Measurements from ENCODE around the gene ABHD16A. TPM values are rescaled to one million over a fixed set of nuclear protein-coding genes. Genes with fewer than 3 reads are reported as not detected.
A peak's percentile ranks its signal among the peaks of the same experiment; 100 is the strongest.

The ABHD16A gene
- total RNA-seq, 1 donor from 2014 or later, result 96.9 TPM

- H3K36me3 Mint-ChIP-seq (ENCODE audit: insufficient read depth), result peaks cover 47% of the 10 kb centered on the region
- H3K4me3 Mint-ChIP-seq (ENCODE audit: low read depth), result peak overlapping the region; percentile 98
- peak; percentile 90 for DNase-seq (ENCODE audit: low spot score, unreplicated experiment)
- no peaks in the 10 kb centered on the region for H3K9me3 Mint-ChIP-seq (ENCODE audit: low read depth)
- no peaks in the 10 kb centered on the region for H3K27me3 Mint-ChIP-seq
- TF ChIP-seq CTCF (IDR thresholded peaks at IDR 0.05; ENCODE audit: unreplicated experiment), result no peak
- peak overlapping the region; percentile 96 for H3K27ac Mint-ChIP-seq
- H3K4me1 Mint-ChIP-seq (ENCODE audit: low read depth), result peaks cover 27% of the 10 kb centered on the region
Observed at GRCh38 chr6:31729979-31730630, 27.0 kb upstream of the ABHD16A start.

GRCh38 chr6:31729515-31729978 is 26.4 kb upstream of the ABHD16A start:
- H3K36me3 Mint-ChIP-seq (ENCODE audit: insufficient read depth), result peaks cover 50% of the 10 kb centered on the region
- peak overlapping the region; percentile 98 for H3K4me3 Mint-ChIP-seq (ENCODE audit: low read depth)
- TF ChIP-seq CTCF (IDR thresholded peaks at IDR 0.05; ENCODE audit: unreplicated experiment), result peak; percentile 21
- H3K4me1 Mint-ChIP-seq (ENCODE audit: low read depth), result peaks cover 23% of the 10 kb centered on the region
- no peaks in the 10 kb centered on the region for H3K9me3 Mint-ChIP-seq (ENCODE audit: low read depth)
- DNase-seq (ENCODE audit: low spot score, unreplicated experiment), result peak; percentile 75
- peak overlapping the region; percentile 96 for H3K27ac Mint-ChIP-seq
- no peaks in the 10 kb centered on the region for H3K27me3 Mint-ChIP-seq

GRCh38 chr6:31728767-31729514 is 25.8 kb upstream of the ABHD16A start, which contains the start of gene DDAH2:
DDAH2 (minus strand) TSS chr6:31729299; CDS start chr6:31729161, 138 bp downstream.
- H3K4me3 Mint-ChIP-seq (ENCODE audit: low read depth), result peak within 1 kb of the TSS; percentile 98
- DNase-seq (ENCODE audit: low spot score, unreplicated experiment), result no peak
- peak within 1 kb of the TSS; percentile 96 for H3K27ac Mint-ChIP-seq
- H3K36me3 Mint-ChIP-seq (ENCODE audit: insufficient read depth), result peaks cover 54% of the 10 kb centered on the region
- TF ChIP-seq CTCF (IDR thresholded peaks at IDR 0.05; ENCODE audit: unreplicated experiment), result peak; percentile 65
- H3K27me3 Mint-ChIP-seq, result no peaks in the 10 kb centered on the region
- H3K9me3 Mint-ChIP-seq (ENCODE audit: low read depth), result no peaks in the 10 kb centered on the region
- peaks cover 19% of the 10 kb centered on the region for H3K4me1 Mint-ChIP-seq (ENCODE audit: low read depth)

DNA sequence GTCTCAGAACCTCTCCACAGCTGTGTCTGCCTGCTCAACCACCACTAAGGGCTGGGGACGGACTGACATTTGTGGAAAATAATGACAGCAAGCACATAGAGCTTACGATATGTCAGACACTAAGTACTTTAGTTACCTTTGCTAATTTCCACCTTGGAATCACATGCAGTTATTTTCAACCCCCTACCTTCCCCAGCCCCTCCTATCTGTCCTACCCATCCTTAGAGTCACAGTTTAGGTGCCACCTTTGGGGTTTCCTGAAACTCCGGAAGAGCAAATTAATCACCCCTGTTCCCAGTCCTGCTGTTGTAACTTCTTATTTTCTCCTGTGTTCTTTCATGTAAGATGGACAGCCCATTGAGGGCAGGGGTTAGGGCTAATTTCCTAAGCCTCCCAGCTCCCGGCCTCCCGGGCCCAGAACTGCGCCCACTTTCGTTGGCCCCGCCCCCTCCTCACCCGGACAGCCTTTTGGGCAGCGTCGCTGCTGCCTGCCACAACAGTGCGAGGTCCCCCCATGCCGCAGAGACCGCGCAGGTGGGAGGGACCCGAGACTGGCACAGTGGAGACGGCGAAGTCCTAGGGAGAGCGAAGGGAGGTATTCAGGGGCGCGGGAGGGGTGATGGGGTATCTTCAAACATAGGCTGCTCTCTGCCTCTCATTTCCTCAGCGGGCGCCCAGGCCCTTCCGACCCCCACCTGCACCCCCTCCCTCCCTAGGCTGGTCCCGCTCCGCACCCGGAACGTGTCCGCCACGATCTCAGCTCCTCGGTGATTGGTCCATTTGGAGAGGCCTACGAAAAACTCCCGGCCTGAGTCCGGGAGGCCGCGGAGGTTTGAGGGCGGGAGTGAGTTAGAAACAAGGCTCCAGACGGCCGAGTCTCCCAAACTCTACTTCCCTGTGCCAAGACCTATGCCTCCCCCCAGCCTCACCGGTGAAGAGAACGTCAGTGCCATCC is 24.9 kb upstream of the ABHD16A start:
- Mint-ChIP-seq H3K27ac (peak overlapping the region; percentile 56), H3K4me3 (ENCODE audit: low read depth) (peak overlapping the region; percentile 98), H3K27me3 (no peaks in the 10 kb centered on the region), H3K4me1 (ENCODE audit: low read depth) (peaks cover 14% of the 10 kb centered on the region), H3K9me3 (ENCODE audit: low read depth) (no peaks in the 10 kb centered on the region), H3K36me3 (ENCODE audit: insufficient read depth) (peaks cover 46% of the 10 kb centered on the region)
- no peak for DNase-seq (ENCODE audit: low spot score, unreplicated experiment)
- TF ChIP-seq CTCF (IDR thresholded peaks at IDR 0.05; ENCODE audit: unreplicated experiment), result no peak
